ENCODE measurements around the gene OVAAL.
A peak's percentile ranks its signal among the peaks of the same experiment; 100 is the strongest.

The OVAAL gene

GRCh38 chr1:180558664-180559063, at the start of gene OVAAL:
TSS of gene OVAAL (plus strand) at chr1:180558964.
- DNase-seq = no peak

GRCh38 chr1:180510882-180511281, 47.9 kb upstream of the OVAAL start:
- DNase-seq = no peak

GRCh38 chr1:180513531-180513930, 45.2 kb upstream of the OVAAL start:
- no peak for DNase-seq

GRCh38 chr1:180515364-180515763, 43.4 kb upstream of the OVAAL start:
- no peak for DNase-seq

GRCh38 chr1:180515857-180516388, 42.8 kb upstream of the OVAAL start:
- peak; percentile 55 for DNase-seq

GRCh38 chr1:180519846-180520245, 38.9 kb upstream of the OVAAL start:
- DNase-seq = no peak

GRCh38 chr1:180521474-180522212, 37.1 kb upstream of the OVAAL start:
- DNase-seq = no peak

- no peak for DNase-seq
Measured at GRCh38 chr1:180522213-180522515, 36.6 kb upstream of the OVAAL start.

- no peak for DNase-seq
Measured at GRCh38 chr1:180524160-180524914, 34.4 kb upstream of the OVAAL start.

GRCh38 chr1:180524915-180525714, 33.6 kb upstream of the OVAAL start:
- peak; percentile 8 for DNase-seq

- DNase-seq = no peak
Measured at GRCh38 chr1:180525715-180526039, 33.1 kb upstream of the OVAAL start.

- DNase-seq = no peak
Measured at GRCh38 chr1:180527101-180527669, 31.6 kb upstream of the OVAAL start.

- DNase-seq = no peak
Measured at GRCh38 chr1:180528868-180529470, 29.8 kb upstream of the OVAAL start.

- peak; percentile 57 for DNase-seq
Measured at GRCh38 chr1:180530501-180530900, 28.3 kb upstream of the OVAAL start.

GRCh38 chr1:180532854-180533253, 25.9 kb upstream of the OVAAL start:
- DNase-seq = no peak

GRCh38 chr1:180533266-180533987, 25.3 kb upstream of the OVAAL start:
- DNase-seq = peak; percentile 48

GRCh38 chr1:180534214-180534613, 24.6 kb upstream of the OVAAL start:
- no peak for DNase-seq

- DNase-seq = no peak
Measured at GRCh38 chr1:180535418-180535999, 23.3 kb upstream of the OVAAL start.

GRCh38 chr1:180536821-180537372, 21.9 kb upstream of the OVAAL start:
- no peak for DNase-seq

- DNase-seq = no peak
Measured at GRCh38 chr1:180539136-180539535, 19.6 kb upstream of the OVAAL start.

Measured in inflammatory macrophage treated with lipopolysaccharide for 4 hours (primary cell).